ENCODE data around the gene STAC.
A peak's percentile ranks its signal among the peaks of the same experiment; 100 is the strongest.

STAC gene, protein sequence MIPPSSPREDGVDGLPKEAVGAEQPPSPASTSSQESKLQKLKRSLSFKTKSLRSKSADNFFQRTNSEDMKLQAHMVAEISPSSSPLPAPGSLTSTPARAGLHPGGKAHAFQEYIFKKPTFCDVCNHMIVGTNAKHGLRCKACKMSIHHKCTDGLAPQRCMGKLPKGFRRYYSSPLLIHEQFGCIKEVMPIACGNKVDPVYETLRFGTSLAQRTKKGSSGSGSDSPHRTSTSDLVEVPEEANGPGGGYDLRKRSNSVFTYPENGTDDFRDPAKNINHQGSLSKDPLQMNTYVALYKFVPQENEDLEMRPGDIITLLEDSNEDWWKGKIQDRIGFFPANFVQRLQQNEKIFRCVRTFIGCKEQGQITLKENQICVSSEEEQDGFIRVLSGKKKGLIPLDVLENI

DNA sequence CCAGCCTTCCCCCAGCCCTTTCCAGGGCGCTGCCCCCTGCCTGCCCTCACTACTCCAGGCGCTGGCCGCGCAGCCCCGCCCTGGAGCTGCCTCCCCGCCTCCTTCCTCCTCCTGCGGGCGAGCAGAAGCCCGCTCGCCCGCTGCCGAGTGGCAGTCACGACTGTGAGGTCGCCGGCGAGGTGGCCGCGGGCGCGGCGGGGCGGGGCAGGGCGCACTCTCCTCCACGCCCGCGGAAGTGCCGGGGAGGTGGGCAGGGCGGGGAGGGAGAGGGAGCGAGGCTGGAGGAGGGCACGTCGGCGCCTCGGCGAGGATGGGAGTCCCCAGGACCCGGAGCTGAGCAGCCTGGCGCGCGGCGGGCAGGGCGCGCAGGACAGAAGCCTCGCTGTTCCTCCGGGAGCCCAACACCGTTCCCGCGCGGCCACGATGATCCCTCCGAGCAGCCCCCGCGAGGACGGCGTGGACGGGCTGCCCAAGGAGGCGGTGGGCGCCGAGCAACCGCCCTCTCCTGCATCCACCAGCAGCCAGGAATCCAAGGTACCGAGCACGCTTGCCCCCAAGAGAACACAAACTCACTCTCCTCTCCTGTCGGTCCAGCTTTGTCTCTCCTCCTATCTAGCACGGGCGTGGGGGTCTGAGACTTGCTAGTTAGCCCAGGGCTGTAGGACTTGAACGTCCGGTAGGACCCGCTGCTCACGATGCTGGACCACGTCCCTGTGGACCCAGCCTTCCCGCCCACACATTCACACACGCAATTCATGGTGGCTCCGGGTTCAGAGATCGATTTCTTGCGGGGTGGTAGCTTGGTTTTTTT is at the start of gene STAC:
TSS of gene STAC (plus strand) at position 284 of the 811 bp plus-strand sequence. CDS start at position 424, 140 bp downstream.
- no peak for DNase-seq (ENCODE audit: low read depth)
- H3K4me3 ChIP-seq (ENCODE audit: low read length), result peak within 1 kb of the TSS; percentile 83
- TF ChIP-seq, protein P1, sequence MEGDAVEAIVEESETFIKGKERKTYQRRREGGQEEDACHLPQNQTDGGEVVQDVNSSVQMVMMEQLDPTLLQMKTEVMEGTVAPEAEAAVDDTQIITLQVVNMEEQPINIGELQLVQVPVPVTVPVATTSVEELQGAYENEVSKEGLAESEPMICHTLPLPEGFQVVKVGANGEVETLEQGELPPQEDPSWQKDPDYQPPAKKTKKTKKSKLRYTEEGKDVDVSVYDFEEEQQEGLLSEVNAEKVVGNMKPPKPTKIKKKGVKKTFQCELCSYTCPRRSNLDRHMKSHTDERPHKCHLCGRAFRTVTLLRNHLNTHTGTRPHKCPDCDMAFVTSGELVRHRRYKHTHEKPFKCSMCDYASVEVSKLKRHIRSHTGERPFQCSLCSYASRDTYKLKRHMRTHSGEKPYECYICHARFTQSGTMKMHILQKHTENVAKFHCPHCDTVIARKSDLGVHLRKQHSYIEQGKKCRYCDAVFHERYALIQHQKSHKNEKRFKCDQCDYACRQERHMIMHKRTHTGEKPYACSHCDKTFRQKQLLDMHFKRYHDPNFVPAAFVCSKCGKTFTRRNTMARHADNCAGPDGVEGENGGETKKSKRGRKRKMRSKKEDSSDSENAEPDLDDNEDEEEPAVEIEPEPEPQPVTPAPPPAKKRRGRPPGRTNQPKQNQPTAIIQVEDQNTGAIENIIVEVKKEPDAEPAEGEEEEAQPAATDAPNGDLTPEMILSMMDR (conservative IDR thresholded peaks at IDR 0.05; ENCODE audit: low read depth, low read length), result no peak

DNA sequence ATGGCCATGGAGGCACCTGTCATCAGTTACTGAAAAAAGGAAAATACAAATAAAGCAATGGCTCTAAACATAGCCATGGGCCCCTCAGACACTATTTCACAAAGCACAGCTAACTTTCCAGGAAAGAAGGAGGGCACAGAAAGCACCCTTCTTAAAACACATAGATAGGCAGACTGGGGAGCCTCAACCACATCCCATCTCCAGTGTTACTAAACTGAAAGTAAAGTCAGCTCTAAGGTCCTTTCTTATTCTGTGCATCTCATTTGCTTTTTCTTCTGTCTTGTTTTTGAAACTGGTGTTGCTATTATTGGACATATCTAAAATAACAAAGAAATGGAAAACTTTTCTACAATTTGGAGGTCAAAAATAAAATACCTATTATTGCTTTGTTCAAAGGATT is 48.2 kb upstream of the STAC start:
- no peak overlapping the region for H3K4me3 ChIP-seq (ENCODE audit: low read length)
- TF ChIP-seq, protein P1 (conservative IDR thresholded peaks at IDR 0.05; ENCODE audit: low read depth, low read length), result no peak
- DNase-seq (ENCODE audit: low read depth), result no peak

DNA sequence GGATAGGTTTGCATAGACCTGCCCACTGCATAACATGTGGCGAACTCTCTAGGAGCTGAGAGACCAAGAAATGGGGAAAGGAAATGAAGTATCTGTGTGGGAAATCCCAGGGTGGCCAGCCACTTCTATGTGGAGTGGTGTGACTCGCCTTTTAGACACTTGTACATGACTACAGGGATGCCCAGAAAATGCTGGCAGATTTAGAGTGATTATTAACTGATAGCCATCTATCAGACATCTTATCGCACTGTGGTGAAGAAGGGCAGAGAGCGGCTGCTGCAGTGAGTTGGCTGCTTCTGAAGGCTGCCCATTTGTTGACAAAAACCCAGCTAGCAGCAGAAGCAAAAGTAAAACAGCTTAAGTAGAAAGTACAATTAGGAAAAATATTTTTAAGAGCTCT is 18.1 kb upstream of the STAC start:
- TF ChIP-seq, protein P1 (conservative IDR thresholded peaks at IDR 0.05; ENCODE audit: low read depth, low read length), result no peak
- no peak overlapping the region for H3K4me3 ChIP-seq (ENCODE audit: low read length)
- DNase-seq (ENCODE audit: low read depth), result no peak

DNA sequence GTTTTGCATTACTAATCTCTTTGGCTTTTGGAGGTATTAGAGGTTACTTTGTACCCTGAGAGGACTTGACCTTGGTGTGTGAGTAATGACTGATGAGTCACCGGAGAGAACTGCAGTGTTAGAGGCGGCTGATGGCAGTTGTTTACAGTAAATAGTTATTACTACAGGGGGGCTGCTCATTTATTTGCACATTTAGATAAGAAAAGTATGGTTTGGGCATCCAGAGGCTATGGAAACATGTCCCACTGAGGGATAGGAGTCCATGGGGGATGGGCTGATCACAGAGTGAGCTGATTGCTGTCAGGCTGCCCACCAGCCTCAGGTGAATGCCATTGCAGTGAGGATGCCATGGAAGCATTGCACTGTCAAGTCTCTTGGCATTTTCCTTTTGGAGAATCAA is 17.3 kb upstream of the STAC start:
- TF ChIP-seq, protein P1 (conservative IDR thresholded peaks at IDR 0.05; ENCODE audit: low read depth, low read length), result no peak
- no peak overlapping the region for H3K4me3 ChIP-seq (ENCODE audit: low read length)
- peak; percentile 71 for DNase-seq (ENCODE audit: low read depth)

DNA sequence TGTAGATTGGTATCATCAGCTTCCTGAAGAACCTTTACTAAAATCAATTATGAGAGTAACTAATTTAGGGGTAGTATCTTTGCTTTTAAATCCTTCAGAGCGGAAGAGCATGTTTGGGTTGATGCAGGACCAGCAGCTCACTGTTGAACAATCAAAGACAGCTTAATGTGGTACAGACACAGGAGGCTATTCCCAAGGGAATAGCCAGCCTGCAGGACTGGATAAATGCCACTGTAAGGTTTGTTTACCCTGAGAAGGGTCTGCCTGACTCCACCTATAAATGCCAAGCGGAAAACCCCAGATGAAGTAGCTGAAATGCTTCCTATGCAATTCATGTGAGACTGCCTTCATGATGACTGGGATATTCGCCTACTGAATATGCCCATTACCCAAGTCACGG is 16.0 kb upstream of the STAC start:
- no peak overlapping the region for H3K4me3 ChIP-seq (ENCODE audit: low read length)
- no peak for DNase-seq (ENCODE audit: low read depth)
- TF ChIP-seq, protein P1 (conservative IDR thresholded peaks at IDR 0.05; ENCODE audit: low read depth, low read length), result no peak

DNA sequence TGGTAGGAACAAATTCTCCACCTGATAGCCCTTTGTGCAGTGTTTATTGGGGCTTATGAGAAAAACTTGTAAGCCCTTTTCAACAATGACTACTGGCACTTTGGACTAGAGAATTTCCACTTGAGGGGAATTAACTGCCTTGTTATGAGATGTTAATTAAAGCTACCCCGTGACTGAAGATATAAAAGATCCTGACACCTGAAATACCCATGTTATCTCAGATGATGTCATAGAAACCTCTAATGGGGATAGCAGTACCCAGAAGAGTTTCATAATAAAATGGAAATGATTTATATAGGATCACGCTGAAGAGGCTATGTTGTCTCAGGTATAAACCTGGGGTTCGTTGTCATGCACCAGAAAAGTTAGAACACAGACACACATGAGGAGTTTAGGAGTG is 14.5 kb upstream of the STAC start:
- TF ChIP-seq, protein P1 (conservative IDR thresholded peaks at IDR 0.05; ENCODE audit: low read depth, low read length), result no peak
- H3K4me3 ChIP-seq (ENCODE audit: low read length), result no peak overlapping the region
- DNase-seq (ENCODE audit: low read depth), result no peak

Data from retinal pigment epithelial cell (primary cell).